NT2/D1 (cell line): ENCODE measurements around the gene ABCC9.

Experiments
- YY1 ChIP-seq: IDR thresholded peaks from 2 replicates; pipeline ENCODE4 v1.6.1; 2011; ENCODE audit not compliant: insufficient read length, insufficient read depth
- ZNF274 ChIP-seq: IDR thresholded peaks from 2 replicates; pipeline ENCODE4 v1.6.1; 2011; ENCODE audit warnings: mild to moderate bottlenecking, low read depth, low read length

- TF ChIP-seq YY1 (no peak), ZNF274 (no peak)
These were observed 169.9 kb downstream of the ABCC9 start for GRCh38 chr12:21771311-21771710.
